Left ventricle myocardium superior (tissue), 1 donor: ENCODE data around the gene SDHB. TPM values are rescaled to one million over a fixed set of nuclear protein-coding genes. Genes with fewer than 3 reads are reported as not detected.
"Not testable (repeated sequence)": the region's sequence is repeated elsewhere in the genome, so short reads cannot be mapped to it uniquely, and the experiment has no call there.

Source experiments
- ATAC-seq: fragments of 200-7000 bp; cut with Tn5 transposase; one replicate; pipeline ENCODE4 v1.9.1; 2020; ENCODE audit warnings: mild to moderate bottlenecking, moderate library complexity
- DNase-seq: peaks from one replicate; pipeline ENCODE4 v3.0.0-alpha.2; 2020
- intact Hi-C: fragments of 100-400 bp; cut with micrococcal nuclease; formaldehyde crosslinking; loops from one replicate; pipeline ENCODE4 v1.11.0; 2022
- total RNA-seq: library from RNA; stranded (reverse); fragmentation: NEBNext Ultra II Directional; extraction: Animal tissue kit (Norgen Biotek cat#: 25700); gene quantifications from one replicate; pipeline ENCODE4 v1.2.1, GENCODE V29; 2021
- donor health status: DM: no; HTN: yes; CAD: no; lungs with severe emphysema.

Gene SDHB
- total RNA-seq, 1 donor from 2014 or later = 438 TPM

DNA sequence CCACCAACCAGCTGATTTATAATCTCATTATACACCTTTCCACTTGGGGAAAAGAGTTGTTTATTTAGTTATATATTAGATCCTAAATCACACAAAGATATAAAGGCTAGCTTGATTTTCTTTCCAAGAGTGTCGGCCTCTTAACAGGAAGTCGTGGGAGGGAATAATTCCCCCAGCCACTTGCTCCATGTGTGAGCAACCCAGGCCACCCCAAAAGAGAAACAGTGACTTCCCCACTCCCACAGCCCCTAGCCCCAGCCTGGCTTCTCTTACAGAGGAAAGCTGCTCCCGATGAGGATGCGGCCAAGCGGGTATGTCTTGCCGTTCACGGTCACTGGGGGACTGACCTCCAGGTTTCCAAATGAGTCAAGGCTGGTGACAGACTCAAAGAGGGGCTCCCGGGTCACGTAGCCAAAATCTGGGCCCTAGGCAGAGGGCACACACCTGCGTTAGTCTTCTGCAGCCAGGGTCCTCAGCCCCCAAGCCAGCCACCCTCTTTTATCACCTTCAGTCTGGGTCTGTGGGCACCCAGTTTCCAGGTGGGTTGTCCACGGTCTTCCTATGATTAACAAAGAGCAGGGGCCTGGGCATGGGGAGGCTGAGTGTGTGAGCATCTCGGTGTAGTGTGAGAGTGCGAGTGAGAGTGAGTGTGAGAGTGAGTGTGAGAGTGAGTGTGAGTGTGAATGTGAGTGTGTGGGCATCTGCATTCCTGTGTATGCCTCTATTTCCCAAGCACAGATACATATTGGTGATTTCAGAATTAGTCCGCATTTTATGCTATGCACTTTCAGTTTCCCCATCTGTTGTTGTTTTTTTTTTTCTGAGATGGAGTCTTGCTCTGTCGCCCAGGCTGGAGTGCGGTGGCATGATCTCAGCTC, 25.4 kb upstream of the SDHB start:
- no peak for ATAC-seq
- no peak for DNase-seq
- intact Hi-C loops = no loop called here

DNA sequence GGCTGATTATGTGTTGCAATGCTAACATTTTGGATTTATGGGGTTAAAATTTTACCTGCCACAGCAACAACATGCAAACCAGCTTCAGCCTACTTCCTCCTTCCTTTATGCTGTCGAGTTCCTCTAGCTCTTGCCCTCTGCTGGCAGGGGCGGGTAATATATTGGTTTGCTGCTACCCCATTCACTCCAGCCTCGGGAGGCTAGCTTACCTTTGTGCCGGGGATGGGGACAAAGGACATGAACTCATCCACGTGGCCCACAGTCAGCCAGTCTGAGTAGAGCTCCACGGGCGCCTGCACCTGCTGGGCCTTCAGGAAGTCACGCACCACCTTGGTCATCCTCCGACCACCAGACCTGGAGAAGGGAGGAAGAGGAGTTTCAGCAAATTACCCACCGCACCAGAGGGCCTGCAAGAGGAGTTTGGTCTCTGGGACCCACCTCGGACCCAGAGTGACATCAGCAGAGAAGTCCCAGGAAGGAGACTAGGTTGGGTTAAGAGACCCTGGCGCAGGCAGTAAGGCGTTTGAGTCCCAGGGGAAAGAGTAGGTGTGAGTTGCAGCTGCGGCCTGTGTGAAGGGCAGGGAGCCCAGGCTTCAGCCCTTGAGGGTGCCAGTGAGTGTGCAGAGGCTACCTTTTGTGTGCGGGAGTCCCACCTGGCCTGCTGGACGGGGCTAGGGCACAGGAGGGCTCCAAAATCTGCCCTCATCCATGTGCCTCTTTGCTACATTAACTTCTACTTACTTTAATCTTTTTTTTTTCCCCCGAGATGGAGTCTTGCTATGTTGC, 21.8 kb upstream of the SDHB start:
- no peak for ATAC-seq
- intact Hi-C loops = no loop called here
- no peak for DNase-seq

DNA sequence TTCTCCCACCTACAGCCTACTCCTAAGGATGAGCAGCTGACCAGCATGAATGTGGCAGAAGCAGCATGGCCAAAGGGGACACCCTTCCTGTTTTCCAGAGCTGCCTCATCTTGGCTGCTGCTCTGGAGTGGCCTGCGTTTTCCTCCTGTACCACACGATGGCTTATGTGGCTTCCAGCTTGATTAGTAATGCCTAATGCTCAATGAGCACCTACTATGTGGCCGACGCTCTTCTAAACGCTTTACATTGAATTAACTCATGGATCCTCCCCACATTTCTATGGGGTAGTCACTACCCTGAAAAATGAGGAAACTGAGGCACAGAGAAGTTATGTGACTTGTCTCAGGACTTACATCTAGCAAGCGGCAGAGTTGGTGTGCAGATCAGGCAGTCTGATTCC, 18.0 kb upstream of the SDHB start:
- intact Hi-C loops = no loop called here
- no peak for DNase-seq
- ATAC-seq = no peak

DNA sequence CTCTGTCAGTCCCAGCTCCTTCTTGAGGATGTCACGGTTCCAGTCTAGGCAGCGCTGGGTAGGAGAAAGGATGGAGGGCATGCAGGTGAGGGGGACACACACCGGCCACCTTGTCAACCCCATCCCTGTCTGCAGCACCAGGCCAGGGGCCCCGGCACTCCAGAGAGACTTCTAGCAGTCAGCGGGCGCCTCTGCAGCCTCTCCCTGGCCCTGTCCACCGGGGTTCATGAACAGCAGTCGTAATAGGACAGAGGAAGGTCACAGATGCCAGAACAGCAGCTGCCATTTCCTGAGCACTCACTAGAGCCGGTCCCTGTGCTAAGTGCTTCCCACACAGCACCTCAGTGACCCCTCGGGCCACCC, 16.3 kb upstream of the SDHB start:
- intact Hi-C loops = no loop called here
- DNase-seq (no peak), ATAC-seq (no peak)

DNA sequence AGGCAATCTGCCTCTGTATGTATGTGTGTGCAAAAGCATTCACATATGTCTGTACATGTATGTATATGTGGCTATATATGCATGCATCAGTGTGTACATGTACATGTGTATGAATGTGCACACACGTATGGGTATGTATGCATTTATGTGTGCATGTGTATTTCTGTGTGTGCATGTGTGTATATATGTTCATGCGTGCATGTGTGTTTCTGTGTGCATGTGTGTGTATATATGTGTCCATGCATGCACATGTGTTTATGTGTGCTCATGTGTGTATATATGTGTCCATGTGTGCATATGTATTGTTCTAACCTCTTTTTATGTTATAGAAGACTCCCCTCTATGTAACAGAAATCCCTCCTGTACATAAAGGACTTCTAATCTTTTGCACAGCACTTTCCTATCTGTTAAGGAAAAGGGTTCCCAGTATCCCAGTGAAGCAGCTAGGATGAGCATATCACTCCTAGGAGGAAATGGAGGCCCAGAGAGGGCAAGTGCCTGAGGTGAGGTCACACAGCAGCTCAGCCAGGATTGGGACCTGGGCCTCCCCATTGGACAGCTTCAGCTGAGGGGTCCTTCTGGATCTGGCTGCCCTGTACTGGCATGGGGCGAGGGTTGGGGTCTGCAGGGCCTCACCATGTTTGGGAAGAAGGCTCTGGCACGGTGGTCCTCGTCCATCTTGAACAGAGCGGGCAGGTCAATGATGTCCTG, 15.8 kb upstream of the SDHB start:
- no peak for DNase-seq
- ATAC-seq = no peak
- intact Hi-C loops = no loop called here

DNA sequence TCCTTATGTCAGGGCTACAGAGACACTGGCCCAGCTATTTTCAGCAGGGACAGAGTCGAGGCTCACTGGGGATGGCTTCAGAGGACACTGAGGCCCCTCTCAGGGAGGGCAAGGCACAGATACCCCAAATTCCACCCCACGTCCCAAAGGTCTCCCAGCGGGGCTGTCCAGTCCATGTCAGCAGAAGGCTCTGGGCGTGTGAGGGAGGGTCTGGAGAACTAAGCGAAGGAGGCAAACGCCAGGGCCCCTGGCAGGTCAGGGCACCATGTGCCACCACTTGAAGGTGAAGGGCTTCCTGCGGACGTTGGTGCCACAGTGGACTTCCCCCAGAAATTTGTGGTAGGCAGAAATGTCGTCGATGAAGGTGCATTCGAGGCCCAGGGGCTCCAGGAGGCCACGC, 15.0 kb upstream of the SDHB start:
- DNase-seq = no peak
- intact Hi-C loops = no loop called here
- ATAC-seq = no peak

GRCh38 chr1:17067465-17068240, 13.8 kb upstream of the SDHB start:
- ATAC-seq (no peak), DNase-seq (no peak)
- intact Hi-C loops = no loop called here

- no peak for DNase-seq
- intact Hi-C loops = no loop called here
- no peak for ATAC-seq
Measured at GRCh38 chr1:17067069-17067426, 13.2 kb upstream of the SDHB start.

- DNase-seq (no peak), ATAC-seq (no peak)
- intact Hi-C loops = no loop called here
Measured at GRCh38 chr1:17066361-17067068, 12.7 kb upstream of the SDHB start.

DNA sequence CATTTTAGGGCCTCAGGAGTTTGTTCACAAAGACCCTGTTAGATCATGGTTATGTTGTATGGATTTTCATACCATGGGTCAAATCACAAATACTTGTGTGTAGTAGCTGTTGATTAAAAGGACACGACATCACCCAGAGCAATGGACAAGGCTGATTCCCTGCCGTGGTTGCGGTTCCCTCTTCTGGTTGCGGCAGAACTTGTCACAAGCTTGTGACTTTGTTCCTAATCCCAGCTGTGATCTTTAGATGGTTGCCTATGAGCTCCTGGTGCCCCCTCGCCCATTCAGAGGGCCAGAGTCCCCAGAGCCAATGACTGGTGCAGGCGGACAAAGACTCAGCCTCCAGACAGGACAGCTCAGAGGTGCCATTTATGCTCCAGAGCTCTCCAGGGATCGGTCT, 11.8 kb upstream of the SDHB start:
- ATAC-seq (no peak), DNase-seq (no peak)
- intact Hi-C loops = no loop called here

GRCh38 chr1:17062751-17063150, 8.9 kb upstream of the SDHB start:
- ATAC-seq, intact Hi-C loops, DNase-seq: not testable (repeated sequence)

DNA sequence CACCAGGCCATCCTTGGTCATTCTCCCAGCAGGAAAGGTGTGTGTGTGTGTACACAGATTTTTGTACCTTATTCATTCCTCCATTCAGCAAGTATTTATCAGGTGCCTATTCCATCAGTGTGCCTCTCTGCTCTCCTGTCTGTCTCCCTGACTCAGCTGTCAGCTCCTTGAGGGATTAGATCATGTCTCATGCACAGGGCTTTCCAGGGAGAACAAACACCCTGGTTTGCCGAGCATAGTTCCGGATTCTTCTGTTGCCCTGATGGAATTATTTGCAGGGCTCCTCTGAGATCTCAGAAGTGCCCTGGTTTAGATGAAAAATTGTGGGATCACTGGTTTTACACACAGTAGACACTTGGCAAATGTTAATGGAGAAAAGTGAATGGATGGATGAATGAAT, 8.1 kb upstream of the SDHB start:
- intact Hi-C loops = no loop called here
- DNase-seq (no peak), ATAC-seq (no peak)

GRCh38 chr1:17061486-17061885, 7.7 kb upstream of the SDHB start:
- intact Hi-C loops = no loop called here
- DNase-seq (no peak), ATAC-seq (no peak)

- DNase-seq (no peak), ATAC-seq (no peak)
- intact Hi-C loops = no loop called here
Measured at GRCh38 chr1:17060306-17060749, 6.5 kb upstream of the SDHB start.

DNA sequence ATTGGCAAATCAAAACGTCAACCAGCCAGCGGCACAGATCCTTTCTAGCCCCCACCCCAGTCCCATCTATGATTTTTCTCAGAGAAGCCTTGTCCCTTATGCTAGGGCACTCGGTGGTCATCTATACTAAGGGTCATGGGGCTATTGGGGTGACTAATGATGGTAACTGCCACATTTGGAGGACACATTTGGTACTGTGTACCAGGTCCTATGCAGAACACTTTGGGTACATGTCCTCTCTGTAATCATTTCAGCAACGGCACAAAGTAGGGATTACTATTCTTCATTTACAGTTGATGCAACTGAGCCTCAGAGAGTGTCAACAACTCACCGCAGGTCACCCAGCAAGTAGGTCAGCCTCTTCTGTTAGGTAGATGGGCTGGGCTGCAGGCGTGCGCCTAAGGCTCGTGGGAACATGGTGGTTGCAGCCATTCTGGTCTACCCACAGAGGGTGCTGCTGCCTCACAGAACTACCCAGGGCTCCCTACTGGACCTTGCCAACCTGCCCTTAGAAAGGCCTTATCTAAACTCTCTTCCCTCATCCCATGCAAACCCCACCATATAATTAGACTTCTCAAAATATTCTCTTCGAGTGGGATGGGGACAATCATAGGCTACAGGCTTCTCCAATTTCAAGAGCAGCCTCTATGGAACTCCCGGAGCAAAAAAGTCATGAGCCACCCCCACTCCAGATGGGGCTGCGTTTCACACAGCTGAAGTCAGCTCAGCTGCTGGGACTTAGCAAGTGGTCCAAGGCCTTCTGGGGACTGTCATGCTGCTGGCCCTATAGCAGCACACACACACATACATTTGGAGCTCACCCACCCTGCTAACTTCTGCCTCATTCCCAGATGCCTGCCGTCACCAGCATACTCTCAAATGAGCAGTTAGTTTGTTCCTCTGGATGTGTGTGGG, 5.8 kb upstream of the SDHB start:
- DNase-seq (peak; percentile 72), ATAC-seq (peak; percentile 87)
- intact Hi-C loops = loop anchor here (5.0 kb wide), 1 partner anchor 178 kb away; no protein-coding TSS in a partner anchor

GRCh38 chr1:17056551-17056950, 2.7 kb upstream of the SDHB start:
- DNase-seq = no peak
- no peak for ATAC-seq
- intact Hi-C loops = loop anchor here (5.0 kb wide), 1 partner anchor 181 kb away; no protein-coding TSS in a partner anchor

- ATAC-seq (no peak), DNase-seq (no peak)
- intact Hi-C loops = loop anchor here (5.0 kb wide), 1 partner anchor 182 kb away; no protein-coding TSS in a partner anchor
Measured at GRCh38 chr1:17055801-17056200, 2.0 kb upstream of the SDHB start.
